GM19193 (cell line): ENCODE data around the gene USO1.

Experiments
- POLR2A ChIP-seq: IDR thresholded peaks from 4 replicates; pipeline ENCODE4 v1.6.1; 2011; ENCODE audit not compliant: insufficient read depth, insufficient read length; ENCODE audit errors: extremely low read depth

USO1 gene

GRCh38 chr4:75705198-75705977, 19.0 kb upstream of the USO1 start:
- TF ChIP-seq POLR2A: no peak

GRCh38 chr4:75708218-75708691, 16.1 kb upstream of the USO1 start:
- TF ChIP-seq POLR2A: no peak

GRCh38 chr4:75710246-75710645, 14.1 kb upstream of the USO1 start:
- no peak for TF ChIP-seq POLR2A

DNA sequence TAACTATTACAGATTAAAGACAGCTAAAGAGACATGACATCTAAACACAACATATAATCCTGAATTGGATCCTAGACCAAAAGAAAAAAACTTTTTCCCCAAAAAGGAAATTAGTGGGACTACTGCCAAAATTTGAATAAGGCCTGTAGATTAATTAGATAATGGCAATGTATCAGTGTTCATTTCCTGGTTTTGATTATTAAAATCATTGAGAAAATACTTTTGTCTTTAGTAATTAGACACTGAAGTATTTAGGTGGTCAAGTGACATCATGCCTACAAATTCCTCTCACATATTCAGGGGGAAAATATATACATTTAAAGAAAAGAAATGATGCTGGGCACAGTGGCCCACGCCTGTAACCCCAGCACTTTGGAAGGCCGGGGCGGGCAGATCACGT, 10.4 kb upstream of the USO1 start:
- no peak for TF ChIP-seq POLR2A

DNA sequence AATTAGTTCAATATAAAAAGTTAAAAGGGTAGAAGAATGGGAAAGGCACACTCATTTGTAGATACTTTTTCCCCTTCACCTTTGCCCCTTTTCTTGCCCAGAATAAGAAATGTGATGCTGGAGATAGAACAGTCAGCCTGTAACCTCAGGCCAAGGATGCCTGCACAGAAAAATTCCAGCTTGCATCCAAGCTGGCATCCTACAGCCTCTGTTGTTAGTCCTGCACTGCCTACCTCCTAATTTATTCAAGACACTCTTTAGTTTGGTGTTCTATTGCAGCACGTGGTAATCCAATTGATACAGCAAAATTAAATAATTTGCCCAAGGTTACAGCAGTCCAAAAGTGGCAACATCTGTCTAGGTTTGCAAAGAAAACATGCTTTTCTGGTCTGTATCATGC, 9.7 kb upstream of the USO1 start:
- TF ChIP-seq POLR2A: no peak

GRCh38 chr4:75715105-75715799, 9.1 kb upstream of the USO1 start:
- no peak for TF ChIP-seq POLR2A

GRCh38 chr4:75717408-75717807, 7.0 kb upstream of the USO1 start:
- no peak for TF ChIP-seq POLR2A

DNA sequence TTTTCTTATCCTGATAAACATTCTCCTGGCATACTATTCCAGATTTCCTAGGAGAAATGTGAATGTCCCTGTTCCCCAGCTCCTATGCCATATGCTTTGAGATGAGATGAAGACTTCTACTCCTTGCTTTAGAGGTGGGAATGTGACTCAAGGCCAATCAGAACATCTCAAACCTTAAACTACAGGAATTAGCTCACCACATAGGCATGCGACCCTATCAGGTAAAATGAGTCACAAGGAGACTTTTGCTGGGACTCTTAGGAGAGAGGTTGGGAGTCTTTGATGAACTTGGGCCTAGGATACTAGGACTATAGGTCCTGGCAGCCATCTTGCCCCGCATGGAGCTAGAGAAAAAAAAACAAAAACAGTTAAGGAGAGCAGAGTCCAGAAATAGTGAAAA, 5.8 kb upstream of the USO1 start:
- TF ChIP-seq POLR2A: no peak

DNA sequence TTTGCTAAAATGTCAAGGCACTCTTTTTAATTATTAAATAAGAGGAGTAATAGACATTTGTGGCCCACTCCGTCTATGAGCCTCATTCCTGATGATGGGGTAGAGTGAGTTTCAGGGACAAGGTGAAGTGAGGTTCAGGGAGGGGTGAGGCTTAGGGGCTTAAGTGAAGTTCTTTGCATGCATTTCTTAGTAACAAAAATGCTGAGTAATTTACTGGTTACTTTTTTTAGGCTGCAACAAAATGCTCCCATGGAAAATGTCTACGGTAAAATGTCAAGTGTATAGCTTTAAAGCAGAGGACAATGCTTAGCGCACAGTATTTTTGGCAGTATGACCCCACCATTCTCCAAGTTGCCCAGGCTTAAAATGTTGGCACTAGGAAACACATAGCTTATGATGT, 2.0 kb upstream of the USO1 start:
- TF ChIP-seq POLR2A: no peak

GRCh38 chr4:75723163-75724065, 963 bp upstream of the USO1 start:
- TF ChIP-seq POLR2A: no peak

- no peak for TF ChIP-seq POLR2A
Measured at GRCh38 chr4:75724867-75725724, 719 bp downstream of the USO1 start.

GRCh38 chr4:75726577-75726976, 2.2 kb downstream of the USO1 start:
- TF ChIP-seq POLR2A: no peak

DNA sequence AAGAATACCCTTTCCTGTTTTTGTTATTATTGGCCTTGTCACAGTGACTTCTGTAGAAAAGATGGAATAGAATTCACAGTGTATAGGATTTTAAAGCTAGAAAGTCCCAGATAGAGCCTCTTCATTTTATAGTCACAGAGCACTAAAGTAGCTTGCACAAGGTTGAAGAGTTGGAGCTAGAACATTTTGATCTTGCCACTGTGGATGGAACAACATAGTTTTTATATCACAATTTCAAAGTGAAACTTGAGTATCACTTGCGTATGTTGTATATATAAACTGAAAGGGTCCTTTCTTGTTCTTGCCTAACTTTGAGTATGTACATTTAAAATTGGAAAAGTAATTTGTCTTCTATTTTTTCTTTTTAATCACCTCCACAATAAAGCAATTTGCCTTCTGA, 2.7 kb downstream of the USO1 start:
- no peak for TF ChIP-seq POLR2A

DNA sequence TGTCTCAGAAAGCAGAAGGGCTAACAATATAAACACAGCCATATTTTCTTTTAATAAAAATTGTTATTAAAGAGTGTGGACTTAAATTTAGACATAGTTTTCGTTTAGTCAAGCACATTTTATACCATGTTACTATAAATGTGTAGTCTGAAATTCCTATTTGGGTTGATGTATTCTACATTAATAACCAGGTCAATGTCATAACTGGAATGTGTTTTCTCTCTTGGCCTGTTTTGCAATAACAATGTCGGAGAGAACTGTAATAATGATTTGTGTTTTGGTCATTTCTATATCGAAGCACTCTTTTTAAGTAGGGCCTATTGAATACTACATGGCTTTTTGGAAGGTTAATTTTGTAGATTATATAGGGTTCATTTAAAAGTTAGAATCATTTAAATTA, 5.5 kb downstream of the USO1 start:
- TF ChIP-seq POLR2A: no peak
